HepG2 (cell line): ENCODE results near the gene PTPN2. TPM values are rescaled to one million over a fixed set of nuclear protein-coding genes. Genes with fewer than 3 reads are reported as not detected.
A peak's percentile ranks its signal among the peaks of the same experiment; 100 is the strongest.

Experiments used
- ATAC-seq: fragments of 200-7000 bp; cut with Tn5 transposase; 3 replicates; pipeline ENCODE4 v1.9.1; 2020; ENCODE audit warnings: mild to moderate bottlenecking, moderate library complexity
- BruUV-seq: library from RNA; stranded (reverse); fragments of 400-500 nt; replicated peaks from 2 replicates; lab custom pipeline; 2021; lab: Mats Ljungman, UMichigan
- CTCF ChIA-PET: fragments of 300-600 bp; formaldehyde crosslinking; extraction: SDS; loops from one replicate; lab custom pipeline; 2021; ENCODE audit warnings: low total read pairs, inconsistent platforms, low intra/inter-chr PET ratio; lab: Yijun Ruan, JAX
- POLR2A ChIA-PET: fragments of 350-600 bp; sonication (Branson Sonifier 250); formaldehyde crosslinking; loops from one replicate; lab custom pipeline; 2020; ENCODE audit warnings: antibody characterized with exemption, inconsistent platforms; lab: Yijun Ruan, JAX
- DNase-seq: peaks from one replicate; pipeline ENCODE4 v3.0.0-alpha.2; 2015; ENCODE audit warnings: low spot score
- FAIRE-seq: peaks from 3 replicates; lab custom pipeline; 2011; peaks lifted over from hg19 to GRCh38; lab: Jason Lieb, UNC
- H2AFZ ChIP-seq: one replicate; pipeline ENCODE4 v1.6.1; 2011; ENCODE audit warnings: low read length, inconsistent platforms
- H3K27ac ChIP-seq: fragments of 300-600 bp; 3 replicates; pipeline ENCODE4 v1.8.0; 2011; ENCODE audit warnings: mixed run types, mild to moderate bottlenecking, mixed read lengths, low read length, inconsistent platforms; ENCODE audit not compliant: insufficient read depth; ENCODE audit errors: extremely low read length
- H3K27me3 ChIP-seq, 2 experiments: fragments of 200-600 bp in 1 of 2; 2 replicates in 1 of 2; 3 replicates in 1 of 2; pipeline versions ENCODE4 v1.6.0 to v1.8.0; 2011; ENCODE audit warnings: low read length in 2 of 2, mild to moderate bottlenecking in 2 of 2, moderate library complexity in 2 of 2, inconsistent platforms in 1 of 2; ENCODE audit not compliant: insufficient read depth in 2 of 2, control insufficient read depth in 1 of 2
- H3K36me3 ChIP-seq, 2 experiments: fragments of 200-600 bp in 1 of 2; replicated peaks in 1 of 2; 2 replicates in 1 of 2; 3 replicates in 1 of 2; pipeline versions ENCODE4 v1.5.1 to v1.8.0; 2011; ENCODE audit warnings: low read length in 2 of 2, inconsistent platforms in 1 of 2; ENCODE audit not compliant: insufficient read depth in 2 of 2, control insufficient read depth in 1 of 2
- H3K4me1 ChIP-seq: 2 replicates; pipeline ENCODE4 v1.5.1; 2012; ENCODE audit warnings: low read length, inconsistent platforms; ENCODE audit not compliant: insufficient read depth
- H3K4me2 ChIP-seq: 2 replicates; pipeline ENCODE4 v1.6.0; 2011; ENCODE audit warnings: low read depth, low read length, inconsistent platforms
- H3K4me3 ChIP-seq, 3 experiments: fragments of 200-600 bp in 1 of 3; sonication (generic), shearing (Covaris generic) in 1 of 3; replicated peaks in 1 of 3; 2 replicates each; pipeline ENCODE4 v1.5.1; 2011 to 2016; ENCODE audit warnings: low read length in 3 of 3, inconsistent platforms in 2 of 3, low read depth in 2 of 3, mild to moderate bottlenecking in 2 of 3, control low read depth in 1 of 3, mixed read lengths in 1 of 3; ENCODE audit not compliant: insufficient read depth in 1 of 3
- H3K79me2 ChIP-seq: one replicate; pipeline ENCODE4 v1.6.1; 2011; ENCODE audit warnings: low read length, inconsistent platforms; ENCODE audit not compliant: insufficient read depth
- H3K9ac ChIP-seq: 2 replicates; pipeline ENCODE4 v1.6.0; 2011; ENCODE audit warnings: mild to moderate bottlenecking, low read depth, low read length, inconsistent platforms; ENCODE audit not compliant: insufficient read depth
- H3K9me3 ChIP-seq: 2 replicates; pipeline ENCODE4 v1.5.1; 2012; ENCODE audit warnings: mild to moderate bottlenecking, low read length
- H4K20me1 ChIP-seq: 2 replicates; pipeline ENCODE4 v1.6.0; 2011; ENCODE audit warnings: inconsistent platforms, mild to moderate bottlenecking, low read length, moderate library complexity; ENCODE audit not compliant: insufficient read depth
- CC2D1A ChIP-seq: sonication (generic); formaldehyde crosslinking; IDR thresholded peaks from 2 replicates; pipeline ENCODE4 v1.8.1; 2023; ENCODE audit warnings: mild to moderate bottlenecking, missing genetic modification reagents
- HNRNPK ChIP-seq: fragments of 200-400 bp; formaldehyde crosslinking; IDR thresholded peaks from 2 replicates; pipeline ENCODE4 v1.6.1; 2018; ENCODE audit warnings: low read length, low read depth, moderate library complexity, mild to moderate bottlenecking; ENCODE audit not compliant: poor library complexity, severe bottlenecking
- IRX3 ChIP-seq: sonication (generic); formaldehyde crosslinking; IDR thresholded peaks from 2 replicates; pipeline ENCODE4 v1.8.1; 2023; ENCODE audit warnings: mild to moderate bottlenecking, low read depth, missing genetic modification reagents, borderline replicate concordance
- MAX ChIP-seq: IDR thresholded peaks from 2 replicates; pipeline ENCODE4 v1.6.1; 2012; ENCODE audit warnings: inconsistent platforms
- MTF1 ChIP-seq: sonication (generic); formaldehyde crosslinking; IDR thresholded peaks from 2 replicates; pipeline ENCODE4 v1.5.0; 2020; ENCODE audit warnings: missing genetic modification reagents
- PHF20 ChIP-seq: sonication (generic); formaldehyde crosslinking; IDR thresholded peaks from 2 replicates; pipeline ENCODE4 v1.5.0; 2020; ENCODE audit warnings: mild to moderate bottlenecking, missing genetic modification reagents
- RFXANK ChIP-seq: IDR thresholded peaks from 2 replicates; pipeline ENCODE4 v1.6.1; 2016
- SYNCRIP ChIP-seq: fragments of 200-400 bp; formaldehyde crosslinking; IDR thresholded peaks from 2 replicates; pipeline ENCODE4 v1.6.1; 2018; ENCODE audit warnings: mild to moderate bottlenecking, low read depth, low read length; ENCODE audit not compliant: insufficient read depth
- TMF1 ChIP-seq: sonication (generic); formaldehyde crosslinking; IDR thresholded peaks from 2 replicates; pipeline ENCODE4 v1.8.1; 2022; ENCODE audit warnings: low read depth, missing genetic modification reagents
- ZBTB7A ChIP-seq: sonication (generic); formaldehyde crosslinking; IDR thresholded peaks from 2 replicates; pipeline ENCODE4 v1.8.0; 2022; ENCODE audit warnings: mild to moderate bottlenecking, missing genetic modification reagents
- ZNF674 ChIP-seq: sonication (generic); formaldehyde crosslinking; IDR thresholded peaks from 2 replicates; pipeline ENCODE4 v1.5.0; 2020; ENCODE audit warnings: low read depth, mild to moderate bottlenecking, missing genetic modification reagents
- ZNF724P ChIP-seq: sonication (generic); formaldehyde crosslinking; IDR thresholded peaks from 2 replicates; pipeline ENCODE4 v1.8.0; 2022; ENCODE audit warnings: missing genetic modification reagents, borderline replicate concordance
- ZNF776 ChIP-seq: sonication (generic); formaldehyde crosslinking; IDR thresholded peaks from 2 replicates; pipeline ENCODE4 v1.4.0; 2020; ENCODE audit warnings: mild to moderate bottlenecking, missing genetic modification reagents
- WGBS: methylation state at CpG from one replicate; pipeline ENCODE4 v1.1.6; 2017; ENCODE audit warnings: low lambda C conversion rate; 5-methylcytosine and 5-hydroxymethylcytosine counted together
- in situ Hi-C: cut with HindIII; loops from 2 replicates; pipeline ENCODE4 v1.10.0; 2017; ENCODE audit warnings: low pct_unique_long_range_greater_than_20kb; ENCODE audit not compliant: extremely low pct_ligation_motif_present
- intact Hi-C: fragments of 100-400 bp; cut with micrococcal nuclease; formaldehyde crosslinking; loops from one replicate; pipeline ENCODE4 v1.10.0; 2022; ENCODE audit not compliant: unreplicated experiment
- polyA plus RNA-seq, 8 experiments: library from polyadenylated mRNA; depleted of rRNA in 3 of 8; stranded (reverse) in 7 of 8; unstranded in 1 of 8; fragments of >200 nt; fragmentation: Illumina TruSeq in 4 of 8; extraction: Trizol in 4 of 8; gene quantifications; 2 replicates each; pipeline versions ENCODE4 v1.2.1 to v1.2.3, GENCODE V29; 2011 to 2016; ENCODE audit warnings: low read depth in 4 of 8, missing spikeins in 1 of 8, mixed read lengths in 1 of 8; ENCODE audit not compliant: insufficient read depth in 1 of 8
- total RNA-seq, 5 experiments: library from RNA; depleted of rRNA; stranded (reverse); fragments of >200 nt; fragmentation: Illumina TruSeq; extraction: Trizol; gene quantifications; 2 replicates each; pipeline ENCODE4 v1.2.3, GENCODE V29; 2016; ENCODE audit warnings: low read depth in 1 of 5
- TF ChIP-seq, protein P1 (sequence below), 2 experiments: sonication (generic) in 1 of 2; formaldehyde crosslinking in 1 of 2; IDR thresholded peaks; 2 replicates each; pipeline versions ENCODE4 v1.4.0 to v1.6.1; 2018 to 2020; ENCODE audit warnings: missing genetic modification reagents in 2 of 2, borderline replicate concordance in 1 of 2, low read depth in 1 of 2, mild to moderate bottlenecking in 1 of 2, missing biosample characterization in 1 of 2
- TF ChIP-seq, protein P2 (sequence below): sonication (generic); formaldehyde crosslinking; IDR thresholded peaks from 2 replicates; pipeline ENCODE4 v1.4.0; 2020; ENCODE audit warnings: mild to moderate bottlenecking, missing genetic modification reagents
- TF ChIP-seq, protein P3 (sequence below): sonication (generic); formaldehyde crosslinking; IDR thresholded peaks from 2 replicates; pipeline ENCODE4 v1.5.0; 2020; ENCODE audit warnings: missing genetic modification reagents, mild to moderate bottlenecking, borderline replicate concordance
- TF ChIP-seq, protein P4 (sequence below): sonication (generic); formaldehyde crosslinking; conservative IDR thresholded peaks from 2 replicates; pipeline ENCODE4 v1.4.0; 2020; ENCODE audit warnings: missing genetic modification reagents

PTPN2 gene
- total and polyA plus RNA-seq, 2 of the 13 experiments (the other 11 are each of a cell fraction or from before 2014, with no cell fraction given), result 24.9 to 41.5 TPM

DNA sequence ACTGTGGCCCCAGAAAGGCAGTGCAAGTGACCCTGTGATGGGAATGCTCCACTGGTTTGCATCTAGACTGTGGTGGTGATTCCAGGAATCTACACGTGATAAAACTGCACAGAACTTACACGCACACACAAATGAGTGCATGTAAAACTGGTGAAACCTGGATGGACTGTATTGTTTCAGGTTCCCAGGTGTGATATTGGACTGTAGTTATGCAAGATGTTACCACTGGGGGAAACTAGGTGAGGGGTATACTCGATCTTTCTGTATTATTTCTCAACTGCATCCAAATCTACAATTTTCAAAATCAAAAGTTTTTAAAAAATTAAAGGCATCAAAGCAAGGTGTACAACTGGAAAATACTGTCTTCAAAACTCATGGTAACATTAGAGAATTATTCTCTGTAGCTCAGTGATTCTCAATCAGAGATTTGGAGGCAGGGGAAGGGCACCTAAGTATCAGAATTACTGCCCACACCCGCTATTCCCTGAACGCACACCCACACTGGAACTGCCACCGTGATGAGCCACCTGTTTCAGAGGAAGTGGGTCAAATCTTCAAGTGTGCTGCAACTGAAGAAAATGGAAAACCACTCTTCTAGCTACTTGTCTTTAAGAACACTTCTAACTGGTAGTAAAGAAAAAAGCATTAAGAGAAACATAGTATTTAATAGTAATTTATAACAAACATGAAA, 26.7 kb downstream of the PTPN2 start:
- Histone ChIP-seq H3K9ac (no peak overlapping the region), H3K4me1 (peaks cover 29% of the 10 kb centered on the region), H3K36me3 (peaks cover 9 to 27% of the 10 kb centered on the region in 2 experiments; a peak in 3 of 5 replicates), H4K20me1 (no peaks in the 10 kb centered on the region), H3K27me3 (no peaks in the 10 kb centered on the region), H3K4me3 (no peak overlapping the region), H3K27ac (no peak overlapping the region), H2AFZ (no peak overlapping the region), H3K4me2 (no peak overlapping the region)
- intact Hi-C loops (no loop called here), in situ Hi-C loops (no loop called here)
- ATAC-seq (no peak), DNase-seq (no peak), FAIRE-seq (no peak)
- CTCF ChIA-PET, result no interaction called here
- TF ChIP-seq CC2D1A (CRISPR knock-in tag), result no peak
- TF ChIP-seq MTF1 (CRISPR knock-in tag), result no peak
- TF ChIP-seq SYNCRIP, result no peak
- no peak for TF ChIP-seq ZBTB7A
- TF ChIP-seq MAX, result no peak
- no peak for TF ChIP-seq ZNF674 (CRISPR knock-in tag)
- TF ChIP-seq, protein P1, sequence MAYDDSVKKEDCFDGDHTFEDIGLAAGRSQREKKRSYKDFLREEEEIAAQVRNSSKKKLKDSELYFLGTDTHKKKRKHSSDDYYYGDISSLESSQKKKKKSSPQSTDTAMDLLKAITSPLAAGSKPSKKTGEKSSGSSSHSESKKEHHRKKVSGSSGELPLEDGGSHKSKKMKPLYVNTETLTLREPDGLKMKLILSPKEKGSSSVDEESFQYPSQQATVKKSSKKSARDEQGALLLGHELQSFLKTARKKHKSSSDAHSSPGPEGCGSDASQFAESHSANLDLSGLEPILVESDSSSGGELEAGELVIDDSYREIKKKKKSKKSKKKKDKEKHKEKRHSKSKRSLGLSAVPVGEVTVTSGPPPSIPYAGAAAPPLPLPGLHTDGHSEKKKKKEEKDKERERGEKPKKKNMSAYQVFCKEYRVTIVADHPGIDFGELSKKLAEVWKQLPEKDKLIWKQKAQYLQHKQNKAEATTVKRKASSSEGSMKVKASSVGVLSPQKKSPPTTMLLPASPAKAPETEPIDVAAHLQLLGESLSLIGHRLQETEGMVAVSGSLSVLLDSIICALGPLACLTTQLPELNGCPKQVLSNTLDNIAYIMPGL (CRISPR knock-in tag; IDR thresholded peaks at IDR 0.05; ENCODE audit: borderline replicate concordance in 1 of 2, low read depth in 1 of 2), result no peak
- TF ChIP-seq, protein P2, sequence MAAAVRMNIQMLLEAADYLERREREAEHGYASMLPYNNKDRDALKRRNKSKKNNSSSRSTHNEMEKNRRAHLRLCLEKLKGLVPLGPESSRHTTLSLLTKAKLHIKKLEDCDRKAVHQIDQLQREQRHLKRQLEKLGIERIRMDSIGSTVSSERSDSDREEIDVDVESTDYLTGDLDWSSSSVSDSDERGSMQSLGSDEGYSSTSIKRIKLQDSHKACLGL (CRISPR knock-in tag), result no peak
- TF ChIP-seq HNRNPK, result no peak
- TF ChIP-seq, protein P3, sequence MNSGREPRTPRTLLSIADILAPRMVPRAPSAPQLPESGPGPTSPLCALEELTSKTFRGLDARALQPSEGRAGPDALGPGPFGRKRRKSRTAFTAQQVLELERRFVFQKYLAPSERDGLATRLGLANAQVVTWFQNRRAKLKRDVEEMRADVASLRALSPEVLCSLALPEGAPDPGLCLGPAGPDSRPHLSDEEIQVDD (CRISPR knock-in tag), result no peak
- TF ChIP-seq ZNF776 (CRISPR knock-in tag), result no peak
- TF ChIP-seq TMF1, result no peak
- TF ChIP-seq, protein P4, sequence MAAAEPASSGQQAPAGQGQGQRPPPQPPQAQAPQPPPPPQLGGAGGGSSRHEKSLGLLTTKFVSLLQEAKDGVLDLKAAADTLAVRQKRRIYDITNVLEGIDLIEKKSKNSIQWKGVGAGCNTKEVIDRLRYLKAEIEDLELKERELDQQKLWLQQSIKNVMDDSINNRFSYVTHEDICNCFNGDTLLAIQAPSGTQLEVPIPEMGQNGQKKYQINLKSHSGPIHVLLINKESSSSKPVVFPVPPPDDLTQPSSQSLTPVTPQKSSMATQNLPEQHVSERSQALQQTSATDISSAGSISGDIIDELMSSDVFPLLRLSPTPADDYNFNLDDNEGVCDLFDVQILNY (CRISPR knock-in tag), result no peak
- TF ChIP-seq RFXANK (CRISPR knock-in tag), result no peak
- no peak for TF ChIP-seq IRX3 (CRISPR knock-in tag)
- TF ChIP-seq PHF20 (CRISPR knock-in tag), result no peak
- no peak for TF ChIP-seq ZNF724P
- TF ChIP-seq, all 625 proteins: peak for 0
- BruUV-seq, result TSS peak; percentile 19
- Histone ChIP-seq H3K9me3 (no peaks in the 10 kb centered on the region), H3K79me2 (peaks cover 45% of the 10 kb centered on the region)
- POLR2A ChIA-PET, result interaction anchor here (2.0 kb wide), 1 partner anchor 26 kb away, joined by 4 read pairs; the partner anchor contains the start of gene PTPN2
- WGBS, result 80% methylated on average over 6 of the region's 6 CpGs
